NB4 (cell line): ENCODE results near the gene C1QTNF8.

Experiments used
- DNase-seq: peaks from one replicate; pipeline ENCODE4 v3.0.0; 2010; ENCODE audit warnings: low read depth
- H3K4me3 ChIP-seq: one replicate; pipeline ENCODE4 v1.5.1; 2011; ENCODE audit warnings: mild to moderate bottlenecking, low read depth, low read length, moderate library complexity
- CTCF ChIP-seq: IDR thresholded peaks from one replicate; pipeline ENCODE4 v1.5.1; 2012; ENCODE audit warnings: low read depth, low read length
- MYC ChIP-seq: IDR thresholded peaks from 2 replicates; pipeline ENCODE4 v1.6.1; 2011; ENCODE audit warnings: low read depth, low read length
- POLR2A ChIP-seq: IDR thresholded peaks from 2 replicates; pipeline ENCODE4 v1.6.1; 2011; ENCODE audit warnings: mild to moderate bottlenecking; ENCODE audit not compliant: insufficient read length; ENCODE audit errors: extremely low read depth
- TF ChIP-seq, protein P1 (sequence below): IDR thresholded peaks from 2 replicates; pipeline ENCODE4 v1.6.1; 2011; ENCODE audit warnings: low read depth, low read length

C1QTNF8 gene

GRCh38 chr16:1133810-1134520 lies 37.9 kb upstream of the C1QTNF8 start:
- DNase-seq: no peak
- no peak overlapping the region for H3K4me3 ChIP-seq
- TF ChIP-seq, protein P1, sequence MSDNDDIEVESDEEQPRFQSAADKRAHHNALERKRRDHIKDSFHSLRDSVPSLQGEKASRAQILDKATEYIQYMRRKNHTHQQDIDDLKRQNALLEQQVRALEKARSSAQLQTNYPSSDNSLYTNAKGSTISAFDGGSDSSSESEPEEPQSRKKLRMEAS: no peak
- TF ChIP-seq MYC: no peak
- TF ChIP-seq CTCF: no peak
- TF ChIP-seq POLR2A: no peak

GRCh38 chr16:1133271-1133670 lies 37.2 kb upstream of the C1QTNF8 start:
- TF ChIP-seq CTCF: no peak
- no peak for TF ChIP-seq POLR2A
- TF ChIP-seq MYC: no peak
- TF ChIP-seq, protein P1: no peak
- DNase-seq: no peak
- H3K4me3 ChIP-seq: no peak overlapping the region

DNA sequence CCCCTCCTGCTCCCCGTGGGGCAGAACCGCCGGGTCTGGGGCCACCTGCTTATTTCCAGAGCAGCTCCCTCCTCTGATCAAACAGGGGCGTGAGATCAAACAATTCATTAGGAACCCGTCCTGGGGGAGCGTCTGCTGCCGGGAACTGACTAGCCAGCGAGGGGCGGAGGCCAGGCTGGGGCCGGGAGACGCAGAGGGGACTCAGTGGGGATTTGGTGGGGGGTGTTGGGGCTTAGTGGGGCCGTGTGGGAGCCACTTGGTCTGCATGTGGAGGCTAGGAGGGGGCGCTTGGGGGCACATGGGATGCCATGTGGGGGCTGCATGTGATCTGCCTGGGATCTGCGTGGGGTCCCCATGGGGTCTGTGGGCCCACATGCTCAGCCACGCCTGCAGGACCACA lies 36.4 kb upstream of the C1QTNF8 start:
- no peak overlapping the region for H3K4me3 ChIP-seq
- TF ChIP-seq MYC (no peak), POLR2A (no peak), CTCF (no peak)
- TF ChIP-seq, protein P1: no peak
- no peak for DNase-seq

DNA sequence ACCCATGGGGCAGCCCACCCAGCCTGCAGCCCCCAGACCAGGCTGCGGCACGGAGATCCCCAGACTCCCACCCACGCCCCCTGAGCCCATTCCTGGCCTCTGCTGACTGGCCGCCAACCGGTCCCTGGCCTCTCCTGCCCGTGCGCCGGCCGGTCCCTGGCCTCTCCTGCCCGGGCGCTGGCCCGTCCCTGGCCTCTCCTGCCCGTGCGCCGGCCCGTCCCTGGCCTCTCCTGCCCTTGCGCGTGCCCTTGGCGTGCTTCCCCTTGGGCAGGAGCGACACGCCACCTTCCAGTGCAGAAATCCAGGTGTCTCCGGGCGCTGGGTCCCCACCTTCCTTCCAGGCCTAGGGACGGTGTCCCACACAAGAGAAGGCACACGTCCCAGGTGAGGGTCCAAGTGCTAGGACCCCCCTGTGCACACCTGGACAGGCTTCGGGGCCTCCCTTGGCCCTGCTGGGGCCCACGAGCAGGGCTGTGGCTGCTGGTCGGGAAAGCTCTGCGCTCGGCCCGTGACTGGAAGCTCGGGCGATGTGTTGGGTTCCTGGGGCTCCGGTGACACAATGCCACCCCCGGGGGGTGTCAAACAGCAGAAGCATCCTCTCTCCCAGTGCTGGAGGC lies 35.4 kb upstream of the C1QTNF8 start:
- TF ChIP-seq, protein P1: no peak
- TF ChIP-seq POLR2A (no peak), CTCF (no peak), MYC (no peak)
- no peak overlapping the region for H3K4me3 ChIP-seq
- DNase-seq: no peak

GRCh38 chr16:1130382-1130781 lies 34.3 kb upstream of the C1QTNF8 start:
- TF ChIP-seq MYC (no peak), CTCF (no peak), POLR2A (no peak)
- TF ChIP-seq, protein P1: no peak
- no peak for DNase-seq
- no peak overlapping the region for H3K4me3 ChIP-seq
